Activated CD4-positive, alpha-beta T cell treated with anti-CD3 and anti-CD28 coated beads, Interleukin-2, amount 50 U/mL, for 16 hours (primary cell): ENCODE results near the gene PGM1.

ENCODE experiments used
- DNase-seq: peaks from one replicate; pipeline ENCODE4 v3.0.0-alpha.2; 2020

The PGM1 gene

DNA sequence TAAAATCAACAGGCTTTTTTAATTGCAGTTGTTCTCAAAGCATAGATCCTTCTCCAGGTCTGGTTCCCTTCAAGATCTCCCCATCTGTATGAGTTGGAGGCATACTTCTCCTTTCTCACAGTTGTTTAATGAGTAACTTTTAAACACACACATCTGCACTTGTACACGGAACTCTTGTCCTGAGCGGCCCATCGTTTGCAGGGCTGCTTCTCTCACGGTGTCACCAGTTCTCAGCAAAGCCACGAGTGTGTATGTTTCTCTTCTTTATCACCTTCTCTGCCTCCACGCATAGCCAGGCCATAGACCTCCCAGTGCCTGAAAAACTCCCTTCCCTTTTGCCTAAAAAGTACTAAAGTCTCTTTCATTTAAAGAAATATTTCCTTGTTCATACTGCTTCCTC lies 111.9 kb downstream of the PGM1 start:
- no peak for DNase-seq

DNA sequence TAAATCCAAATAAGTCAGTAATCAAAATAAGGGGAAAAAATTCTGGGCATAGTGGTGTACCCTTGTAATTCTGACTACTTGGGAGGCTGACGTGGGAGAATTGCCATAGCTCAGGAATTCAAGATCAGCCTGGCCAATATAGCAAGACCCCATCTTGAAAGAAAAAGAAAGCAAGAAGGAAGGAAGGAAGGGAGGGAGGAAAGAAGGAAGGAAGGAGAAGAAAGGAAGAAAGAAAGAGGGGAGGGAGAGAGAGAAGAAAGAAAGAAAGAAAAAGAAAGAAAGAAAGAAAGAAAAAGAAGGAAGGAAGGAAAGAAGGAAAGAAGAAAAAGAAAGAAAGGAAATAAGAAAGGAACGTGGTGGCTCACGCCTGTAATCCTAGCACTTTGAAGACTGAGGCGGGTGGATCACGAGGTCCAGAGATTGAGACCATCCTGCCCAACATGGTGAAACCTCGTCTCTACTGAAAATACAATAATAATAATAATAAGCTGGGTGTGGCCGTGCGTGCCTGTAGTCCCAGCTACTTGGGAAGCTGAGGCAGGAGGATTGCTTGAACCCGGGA lies 116.1 kb downstream of the PGM1 start:
- no peak for DNase-seq
